Activated T-helper 1 cell treated with anti-CD3 and anti-CD28 coated beads, Interleukin-2, amount 50 U/mL, for 16 hours (primary cell): ENCODE data around the gene RPP25.
"Not testable (repeated sequence)": the region's sequence is repeated elsewhere in the genome, so short reads cannot be mapped to it uniquely, and the experiment has no call there.

ENCODE experiments used
- DNase-seq, 2 donors: peaks; one replicate each; pipeline ENCODE4 v3.0.0-alpha.2; 2020; ENCODE audit warnings: low read depth in 1 of 2, low spot score in 1 of 2

The RPP25 gene

DNA sequence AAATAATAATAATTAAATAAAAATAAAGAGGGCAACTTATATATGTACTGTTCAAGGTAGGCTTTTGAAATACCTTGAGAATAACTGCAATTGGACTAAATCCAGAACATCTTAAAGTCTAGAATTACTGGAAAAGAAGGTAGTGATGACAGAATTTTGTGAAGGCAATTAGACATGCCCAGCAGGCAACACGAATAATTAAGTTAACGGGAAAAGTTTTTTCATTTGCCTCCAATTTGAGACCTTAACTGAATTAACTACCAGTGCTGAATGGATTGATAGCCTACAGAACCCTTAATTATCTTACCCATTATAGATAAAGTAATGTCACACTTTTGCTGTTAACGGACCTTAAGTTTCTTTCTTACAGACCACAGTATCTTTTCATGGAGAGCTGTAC is 32.0 kb downstream of the RPP25 start:
- no peak for DNase-seq

DNA sequence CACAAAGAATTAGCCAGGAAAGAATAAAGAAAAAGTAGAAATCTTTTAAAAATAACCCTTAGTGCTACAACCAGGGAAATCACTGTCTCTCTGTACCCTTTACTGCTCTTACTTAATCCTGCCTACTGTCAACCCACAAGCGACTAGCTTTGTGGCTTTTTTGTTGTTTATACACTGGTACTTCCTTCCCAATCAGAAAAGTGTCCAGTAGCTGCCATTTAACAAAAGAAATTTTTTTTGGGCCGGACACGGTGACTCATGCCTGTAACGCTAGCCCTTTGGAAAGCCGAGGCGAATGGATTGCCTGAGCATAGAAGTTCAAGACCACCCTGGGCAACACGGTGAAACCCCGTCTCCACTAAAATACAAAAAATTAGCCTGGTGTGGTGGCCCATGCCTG is 36.1 kb downstream of the RPP25 start:
- no peak for DNase-seq

DNA sequence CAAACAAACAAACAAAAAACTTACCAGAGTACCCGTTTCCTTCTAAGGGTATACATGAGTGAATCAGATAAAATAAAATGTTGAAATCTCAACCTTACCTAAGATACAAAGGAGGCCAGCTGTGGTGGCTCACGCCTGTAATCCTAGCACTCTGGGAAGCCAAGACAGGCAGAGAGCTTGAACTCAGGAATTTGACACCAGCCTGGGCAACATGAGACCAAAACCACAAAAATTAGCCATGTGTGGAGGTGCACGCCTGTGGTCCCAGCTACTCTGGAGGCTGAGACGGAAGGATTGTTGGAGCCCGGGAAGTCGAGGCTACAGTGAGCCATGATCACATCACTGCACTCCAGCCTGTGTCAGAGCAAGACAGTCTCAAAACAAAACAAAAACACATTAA is 38.9 kb downstream of the RPP25 start:
- no peak for DNase-seq

DNA sequence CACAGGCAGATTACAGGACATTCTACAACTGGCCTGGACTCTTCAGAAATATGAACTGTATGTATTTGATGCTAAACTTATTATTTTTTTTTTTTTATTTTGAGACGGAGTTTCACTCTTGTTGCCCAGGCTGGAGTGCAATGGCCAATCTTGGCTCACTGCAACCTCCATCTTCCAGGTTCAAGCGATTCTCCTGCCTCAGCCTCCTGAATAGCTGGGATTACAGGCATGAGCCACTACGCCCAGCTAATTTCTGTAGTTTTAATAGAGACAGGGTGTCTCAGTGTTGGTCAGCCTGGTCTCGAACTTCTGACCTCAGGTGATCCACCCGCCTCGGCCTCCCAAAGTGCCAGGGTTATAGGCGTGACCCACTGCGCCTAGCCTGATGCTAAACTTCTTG is 42.8 kb downstream of the RPP25 start:
- DNase-seq = not testable (repeated sequence)

DNA sequence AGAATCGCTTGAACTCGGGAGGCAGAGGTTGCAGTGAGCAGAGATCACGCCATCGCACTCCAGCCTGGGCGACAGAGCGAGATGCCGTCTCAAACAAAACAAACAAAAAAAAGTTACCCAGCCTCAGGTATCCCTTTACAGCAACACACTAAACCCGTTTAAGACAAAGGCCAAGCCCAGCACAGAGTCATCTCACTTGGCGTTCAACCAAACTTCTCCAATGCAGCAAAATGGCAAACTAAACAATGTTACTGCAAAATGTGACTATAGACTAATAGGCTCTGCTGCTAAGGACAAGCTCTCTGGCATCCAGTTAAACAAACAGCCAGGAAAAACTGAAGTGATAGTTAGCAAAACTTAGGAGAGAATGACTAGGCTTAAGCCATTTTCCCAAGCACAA is 43.5 kb downstream of the RPP25 start:
- no peak for DNase-seq

DNA sequence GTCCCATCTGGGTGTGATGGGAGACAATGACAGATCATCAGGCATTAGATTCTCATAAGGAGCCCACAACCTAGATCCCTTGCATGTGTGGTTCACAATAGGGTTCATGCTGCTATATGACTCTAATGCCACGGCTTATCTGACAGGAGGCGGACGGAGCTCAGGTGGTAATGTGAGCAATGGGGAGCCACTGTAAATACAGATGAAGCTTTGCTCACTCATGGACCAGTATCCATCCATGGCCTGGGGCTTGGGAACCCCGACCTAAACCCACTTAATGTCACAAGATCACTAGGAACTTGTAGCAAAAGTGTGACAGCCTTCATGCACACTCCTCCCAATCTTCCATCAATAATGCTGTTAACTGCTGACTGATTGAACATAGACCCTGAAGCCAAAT is 47.9 kb downstream of the RPP25 start:
- no peak for DNase-seq

DNA sequence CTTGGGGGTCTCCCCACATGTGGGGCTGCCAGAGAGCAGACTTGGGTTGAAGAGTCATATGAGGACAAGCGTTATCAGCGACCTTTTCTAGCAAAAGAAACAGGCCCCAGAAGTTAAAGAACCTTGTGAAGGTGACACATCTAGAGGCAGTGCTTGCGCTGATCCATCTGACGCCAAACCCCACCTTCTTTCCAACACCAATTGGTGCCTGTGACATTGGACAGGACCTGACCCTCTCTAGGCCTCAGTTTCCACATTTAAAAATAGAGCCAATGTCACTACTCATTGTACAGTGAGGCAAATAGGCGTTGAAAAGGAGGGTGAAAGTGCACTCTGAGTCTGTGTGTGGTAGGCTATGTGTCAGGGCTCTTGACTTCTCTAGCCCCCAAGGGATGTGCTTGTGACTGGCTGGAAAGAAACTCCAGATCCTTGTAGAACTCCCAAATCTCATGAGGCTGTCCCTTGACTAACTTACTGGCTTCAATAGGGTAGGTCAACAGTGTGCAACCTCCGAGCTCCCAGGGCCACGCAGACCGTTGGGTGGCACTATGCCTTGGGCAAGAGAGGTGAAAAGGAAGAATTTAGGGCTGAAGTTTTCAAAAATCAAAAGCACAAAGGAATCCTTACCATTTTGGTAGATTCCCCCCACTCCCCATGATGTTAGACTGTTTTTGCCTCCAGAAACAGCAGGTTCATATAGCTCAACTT is 49.3 kb downstream of the RPP25 start:
- DNase-seq = no peak

DNA sequence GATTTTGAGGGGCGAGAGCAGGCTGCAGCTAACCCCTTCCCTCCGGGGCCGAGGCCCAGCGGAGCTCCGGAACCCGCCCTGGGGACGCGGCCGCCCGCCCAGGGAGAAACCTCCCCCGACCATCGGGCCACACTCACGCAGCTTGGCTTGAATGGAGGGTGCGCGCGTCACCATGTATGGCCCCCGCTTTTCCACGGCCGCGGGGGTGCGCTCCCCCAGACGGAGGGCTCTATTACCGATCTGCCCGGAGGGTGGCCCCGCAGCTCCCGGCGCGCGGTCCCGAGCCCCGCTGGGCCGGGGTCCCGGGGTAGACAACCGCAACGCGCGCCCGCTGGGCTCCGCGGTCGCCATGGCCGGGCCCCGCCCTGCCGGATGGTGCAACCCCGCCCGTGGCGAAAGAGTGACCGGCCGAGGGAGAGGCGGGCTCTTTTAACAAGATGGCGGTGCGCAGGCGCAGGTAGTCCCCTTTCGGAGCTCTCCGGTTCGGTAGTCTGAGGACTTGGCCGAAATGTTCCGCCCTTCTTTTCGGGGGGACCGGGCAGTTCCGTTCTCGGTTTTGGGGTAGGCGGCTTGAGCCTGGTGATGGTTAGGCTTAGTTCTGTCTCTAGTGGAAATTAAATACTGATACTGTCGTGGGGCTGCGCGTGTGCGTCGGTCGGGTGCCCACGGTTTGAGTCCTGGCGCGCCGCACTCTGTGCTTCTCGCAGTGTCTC is 50.0 kb downstream of the RPP25 start, which contains the start of gene FAM219B:
Gene FAM219B (minus strand): TSS at position 402 of the 713 bp plus-strand sequence. CDS start 51 bp downstream, at position 351.
- peak; percentile 46 to 61 for DNase-seq

DNA sequence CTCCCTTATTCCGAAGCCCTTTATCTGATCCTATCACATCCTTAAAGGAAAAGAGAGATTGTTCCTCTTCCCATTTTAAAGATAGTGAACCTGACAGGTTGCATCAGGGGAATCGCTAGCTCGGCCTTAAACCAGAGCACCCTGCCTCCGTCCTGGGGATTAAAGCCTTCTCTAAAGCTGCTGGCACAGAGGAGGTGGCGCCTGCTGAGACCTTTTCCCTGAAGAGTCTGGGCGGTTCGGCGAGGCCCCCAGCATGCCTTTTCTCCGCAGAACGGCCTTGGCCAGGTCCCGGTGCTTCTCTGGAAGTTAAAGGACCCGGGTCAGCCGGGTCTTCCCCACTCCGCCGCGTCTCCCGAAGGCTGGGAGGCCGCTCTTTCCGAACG is 50.5 kb downstream of the RPP25 start:
- DNase-seq = no peak
